Measurements from ENCODE around the gene TCF7L2.

DNA sequence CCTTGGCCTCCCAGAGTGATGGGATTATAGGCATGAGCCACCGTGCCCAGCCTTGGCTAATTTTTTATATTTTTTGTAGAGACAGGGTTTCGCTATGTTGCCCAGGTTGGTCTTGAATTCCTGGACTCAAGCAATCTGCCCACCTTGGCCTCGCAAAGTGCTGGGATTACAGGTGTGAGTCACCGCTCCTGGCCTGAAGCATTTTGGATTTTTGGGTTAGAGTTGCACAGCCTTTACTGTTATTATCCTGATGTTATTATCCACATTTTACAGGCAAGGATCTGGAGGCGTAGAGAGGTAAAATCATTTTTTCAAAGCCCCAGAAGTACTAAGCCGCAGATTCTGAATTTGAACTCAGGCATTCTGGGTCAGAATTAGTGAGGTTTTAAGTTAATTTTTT lies 75.4 kb downstream of the TCF7L2 start:
- TF ChIP-seq GATA3 (IDR thresholded peaks at IDR 0.05; ENCODE audit: low read depth, low read length) (no peak), GATA2 (IDR thresholded peaks at IDR 0.05; ENCODE audit: low read depth, low read length) (no peak)

Measured in SH-SY5Y (cell line).